Measurements from ENCODE around the gene GRIPAP1. TPM values are rescaled to one million over a fixed set of nuclear protein-coding genes. Genes with fewer than 3 reads are reported as not detected.
A peak's percentile ranks its signal among the peaks of the same experiment; 100 is the strongest.

The GRIPAP1 gene
- total and polyA plus RNA-seq, 5 donors = 20.6 to 34.1 (median 26.6) TPM

GRCh38 chrX:48974574-48974973, 27.5 kb downstream of the GRIPAP1 start:
- Histone ChIP-seq H3K27me3 (ENCODE audit: control insufficient read depth, insufficient read depth) (no peaks in the 10 kb centered on the region), H3K9me3 (ENCODE audit: control insufficient read depth, low read length) (no peaks in the 10 kb centered on the region)

GRCh38 chrX:48974033-48974432, 28.0 kb downstream of the GRIPAP1 start:
- Histone ChIP-seq H3K27me3 (ENCODE audit: control insufficient read depth, insufficient read depth) (no peaks in the 10 kb centered on the region), H3K27ac (ENCODE audit: low read length) (no peak overlapping the region), H3K4me1 (ENCODE audit: control insufficient read depth, insufficient read depth, low read length) (no peaks in the 10 kb centered on the region), H3K9me3 (ENCODE audit: control insufficient read depth, low read length) (no peaks in the 10 kb centered on the region), H3K4me3 (ENCODE audit: low read length) (no peak overlapping the region)
- intact Hi-C loops (cut with DNase I) = no loop called here
- no peak for ATAC-seq
- DNase-seq = no peak
- 83% methylated on average over 3 of the region's 3 CpGs for WGBS

More at GRCh38 chrX:48974574-48974973, 27.5 kb downstream of the GRIPAP1 start:
- DNase-seq = no peak
- no peaks in the 10 kb centered on the region for H3K4me1 ChIP-seq (ENCODE audit: control insufficient read depth, insufficient read depth, low read length)
- no peak overlapping the region for H3K4me3 ChIP-seq (ENCODE audit: low read length)
- WGBS = 98% methylated on average over 2 of the region's 2 CpGs
- ATAC-seq = no peak
- intact Hi-C loops (cut with DNase I) = no loop called here
- H3K27ac ChIP-seq (ENCODE audit: low read length) = no peak overlapping the region

- Histone ChIP-seq H3K4me3 (ENCODE audit: low read length) (peak overlapping the region; percentile 33), H3K9me3 (ENCODE audit: control insufficient read depth, low read length) (no peaks in the 10 kb centered on the region), H3K4me1 (ENCODE audit: control insufficient read depth, insufficient read depth, low read length) (no peaks in the 10 kb centered on the region), H3K27ac (ENCODE audit: low read length) (peak overlapping the region; percentile 51), H3K27me3 (ENCODE audit: control insufficient read depth, insufficient read depth) (no peaks in the 10 kb centered on the region)
- DNase-seq = peak in 2 of 3 donors; percentile 47 to 62
- peak; percentile 32 to 45 for ATAC-seq
- intact Hi-C loops (cut with DNase I) = no loop called here
- WGBS = 17% methylated on average over 13 of the region's 13 CpGs
These were observed 29.6 kb downstream of the GRIPAP1 start for GRCh38 chrX:48972220-48973164.

- peak; percentile 70 to 71 for ATAC-seq
- peak; percentile 66 to 81 (median 78) for DNase-seq
- intact Hi-C loops (cut with DNase I) = no loop called here
- Histone ChIP-seq H3K9me3 (ENCODE audit: control insufficient read depth, low read length) (no peaks in the 10 kb centered on the region), H3K27me3 (ENCODE audit: control insufficient read depth, insufficient read depth) (no peaks in the 10 kb centered on the region), H3K4me3 (ENCODE audit: low read length) (peak within 1 kb of the TSS; percentile 33), H3K27ac (ENCODE audit: low read length) (peak within 1 kb of the TSS; percentile 51), H3K4me1 (ENCODE audit: control insufficient read depth, insufficient read depth, low read length) (no peaks in the 10 kb centered on the region)
- 0% methylated on average over 26 of the region's 28 CpGs for WGBS
These were observed 30.5 kb downstream of the GRIPAP1 start, which contains the start of gene KCND1 for GRCh38 chrX:48971249-48972219. Gene KCND1, minus strand, starts transcription at chrX:48971844. Its CDS starts 1,573 bp downstream, at chrX:48970271.

GRCh38 chrX:48969471-48969870, 32.6 kb downstream of the GRIPAP1 start:
- H3K27ac ChIP-seq (ENCODE audit: low read length) = no peak overlapping the region
- no peaks in the 10 kb centered on the region for H3K4me1 ChIP-seq (ENCODE audit: control insufficient read depth, insufficient read depth, low read length)
- 92% methylated on average over 28 of the region's 28 CpGs for WGBS
- H3K9me3 ChIP-seq (ENCODE audit: control insufficient read depth, low read length) = no peaks in the 10 kb centered on the region
- DNase-seq = no peak
- ATAC-seq = no peak
- H3K4me3 ChIP-seq (ENCODE audit: low read length) = no peak overlapping the region
- H3K27me3 ChIP-seq (ENCODE audit: control insufficient read depth, insufficient read depth) = no peaks in the 10 kb centered on the region
- intact Hi-C loops (cut with DNase I) = no loop called here

- no peak for DNase-seq
- intact Hi-C loops (cut with DNase I) = no loop called here
- H3K9me3 ChIP-seq (ENCODE audit: control insufficient read depth, low read length) = no peaks in the 10 kb centered on the region
- no peak overlapping the region for H3K27ac ChIP-seq (ENCODE audit: low read length)
- WGBS = 84% methylated on average over 1 of the region's 1 CpG
- no peaks in the 10 kb centered on the region for H3K4me1 ChIP-seq (ENCODE audit: control insufficient read depth, insufficient read depth, low read length)
- H3K4me3 ChIP-seq (ENCODE audit: low read length) = no peak overlapping the region
- no peak for ATAC-seq
- no peaks in the 10 kb centered on the region for H3K27me3 ChIP-seq (ENCODE audit: control insufficient read depth, insufficient read depth)
These were observed 33.7 kb downstream of the GRIPAP1 start for GRCh38 chrX:48968377-48968776.

GRCh38 chrX:48966796-48967579, 35.1 kb downstream of the GRIPAP1 start:
- no peak for ATAC-seq
- Histone ChIP-seq H3K9me3 (ENCODE audit: control insufficient read depth, low read length) (no peaks in the 10 kb centered on the region), H3K27me3 (ENCODE audit: control insufficient read depth, insufficient read depth) (no peaks in the 10 kb centered on the region), H3K4me1 (ENCODE audit: control insufficient read depth, insufficient read depth, low read length) (no peaks in the 10 kb centered on the region), H3K4me3 (ENCODE audit: low read length) (no peak overlapping the region), H3K27ac (ENCODE audit: low read length) (no peak overlapping the region)
- no peak for DNase-seq
- WGBS = 88% methylated on average over 15 of the region's 15 CpGs
- intact Hi-C loops (cut with DNase I) = no loop called here

GRCh38 chrX:48965959-48966358, 36.1 kb downstream of the GRIPAP1 start:
- WGBS = 93% methylated on average over 14 of the region's 14 CpGs
- Histone ChIP-seq H3K4me3 (ENCODE audit: low read length) (no peak overlapping the region), H3K4me1 (ENCODE audit: control insufficient read depth, insufficient read depth, low read length) (no peaks in the 10 kb centered on the region), H3K27ac (ENCODE audit: low read length) (no peak overlapping the region), H3K9me3 (ENCODE audit: control insufficient read depth, low read length) (no peaks in the 10 kb centered on the region), H3K27me3 (ENCODE audit: control insufficient read depth, insufficient read depth) (no peaks in the 10 kb centered on the region)
- intact Hi-C loops (cut with DNase I) = no loop called here
- DNase-seq (peak in 1 of 3 donors; percentile 40), ATAC-seq (no peak)

GRCh38 chrX:48961585-48962091, 40.4 kb downstream of the GRIPAP1 start:
- whole genome bisulfite sequencing = 34% methylated on average over 5 of the region's 5 CpGs
- ATAC-seq (peak; percentile 49 to 51), DNase-seq (peak; percentile 60 to 80 (median 61))
- H3K4me3 ChIP-seq (ENCODE audit: low read length) = no peak overlapping the region
- H3K27ac ChIP-seq (ENCODE audit: low read length) = peak overlapping the region; percentile 73
- no peaks in the 10 kb centered on the region for H3K4me1 ChIP-seq (ENCODE audit: control insufficient read depth, insufficient read depth, low read length)
- no peaks in the 10 kb centered on the region for H3K27me3 ChIP-seq (ENCODE audit: control insufficient read depth, insufficient read depth)
- intact Hi-C loops (cut with DNase I) = no loop called here
- no peaks in the 10 kb centered on the region for H3K9me3 ChIP-seq (ENCODE audit: control insufficient read depth, low read length)

- intact Hi-C loops (cut with DNase I) = no loop called here
- ATAC-seq = no peak
- Histone ChIP-seq H3K4me3 (ENCODE audit: low read length) (no peak overlapping the region), H3K9me3 (ENCODE audit: control insufficient read depth, low read length) (no peaks in the 10 kb centered on the region), H3K27ac (ENCODE audit: low read length) (no peak overlapping the region), H3K27me3 (ENCODE audit: control insufficient read depth, insufficient read depth) (no peaks in the 10 kb centered on the region), H3K4me1 (ENCODE audit: control insufficient read depth, insufficient read depth, low read length) (peaks cover 3% of the 10 kb centered on the region)
- no peak for DNase-seq
- WGBS = 85% methylated on average over 2 of the region's 2 CpGs
These were observed 41.8 kb downstream of the GRIPAP1 start for GRCh38 chrX:48960291-48960690.
